H7 (cell line): ENCODE measurements around the gene PTGDS. TPM values are rescaled to one million over a fixed set of nuclear protein-coding genes. Genes with fewer than 3 reads are reported as not detected.

ENCODE experiments used
- DNase-seq: peaks from one replicate; pipeline ENCODE4 v3.0.0; 2012
- H3K27me3 ChIP-seq: 2 replicates; pipeline ENCODE4 v1.6.0; 2011; ENCODE audit warnings: mild to moderate bottlenecking, low read length; ENCODE audit not compliant: control insufficient read depth, insufficient read depth
- H3K36me3 ChIP-seq: replicated peaks from 2 replicates; pipeline ENCODE4 v1.5.1; 2011; ENCODE audit warnings: low read length; ENCODE audit not compliant: control insufficient read depth, insufficient read depth
- H3K4me3 ChIP-seq: 2 replicates; pipeline ENCODE4 v1.5.1; 2011; ENCODE audit warnings: low read depth, mild to moderate bottlenecking, control low read depth, low read length, moderate library complexity; ENCODE audit not compliant: insufficient read depth
- total RNA-seq: library from RNA; depleted of rRNA; stranded (reverse); fragments of >200 nt; shearing (Covaris generic); gene quantifications from 2 replicates; pipeline ENCODE4 v1.2.3, GENCODE V29; 2014

Gene PTGDS
- total RNA-seq, 1 experiment from 2014 or later = 2.0 TPM

DNA sequence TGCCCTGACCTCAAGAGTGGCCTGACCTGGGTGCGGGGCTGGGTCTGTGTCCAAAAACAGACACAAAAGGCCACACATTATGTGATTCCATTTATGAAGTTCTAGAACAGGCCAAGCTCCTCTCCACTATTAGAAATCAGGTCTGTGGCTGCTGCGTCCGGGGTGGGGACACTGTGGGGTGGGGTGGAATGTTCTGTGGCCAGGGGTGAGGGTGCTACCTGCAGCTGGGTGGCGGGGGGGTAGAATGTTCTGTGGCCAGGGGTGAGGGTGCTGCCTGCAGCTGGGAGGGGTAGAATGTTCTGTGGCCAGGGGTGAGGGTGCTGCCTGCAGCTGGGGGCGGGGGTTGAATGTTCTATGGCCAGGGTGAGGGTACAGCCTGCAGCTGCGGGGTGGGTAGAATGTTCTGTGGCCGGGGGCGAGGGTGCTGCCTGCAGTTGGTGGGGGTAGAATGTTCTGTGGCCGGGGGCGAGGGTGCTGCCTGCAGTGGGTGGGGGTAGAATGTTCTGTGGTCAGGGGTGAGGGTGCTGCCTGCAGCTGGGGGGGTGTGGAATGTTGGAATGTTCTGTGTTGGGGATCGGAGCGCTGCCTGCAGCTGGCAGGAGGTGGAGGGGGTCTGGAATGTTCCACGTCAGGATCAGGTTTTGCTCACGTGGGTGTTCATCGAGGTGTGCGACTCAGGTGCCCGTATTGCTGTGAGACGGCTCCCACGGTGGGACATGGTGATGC, 16.9 kb upstream of the PTGDS start:
- no peak for DNase-seq

DNA sequence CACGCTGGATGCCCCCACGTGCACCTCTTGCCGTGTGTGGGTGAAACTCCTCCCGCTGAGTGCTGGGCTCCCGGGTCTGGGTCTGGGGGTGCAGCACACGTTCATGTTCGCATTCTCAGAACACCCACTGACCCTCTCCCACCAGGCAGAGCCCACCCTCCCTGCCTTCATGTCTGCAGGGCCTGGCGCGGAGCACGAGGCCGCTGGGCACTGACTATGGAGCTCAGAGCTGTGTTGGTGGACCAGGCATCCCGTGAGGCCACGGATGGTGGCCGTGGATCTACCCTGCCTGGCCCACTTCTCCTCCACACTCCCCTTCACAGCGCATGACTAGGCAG, 16.4 kb upstream of the PTGDS start:
- Histone ChIP-seq H3K4me3 (no peak overlapping the region), H3K27me3 (no peaks in the 10 kb centered on the region), H3K36me3 (no peaks in the 10 kb centered on the region)
- no peak for DNase-seq

More for the DNA sequence above, 16.9 kb upstream of the PTGDS start:
- Histone ChIP-seq H3K36me3 (no peaks in the 10 kb centered on the region), H3K27me3 (no peaks in the 10 kb centered on the region), H3K4me3 (no peak overlapping the region)

GRCh38 chr9:136961279-136962065, 15.8 kb upstream of the PTGDS start:
- Histone ChIP-seq H3K27me3 (no peaks in the 10 kb centered on the region), H3K36me3 (no peaks in the 10 kb centered on the region), H3K4me3 (no peak overlapping the region)
- DNase-seq = no peak

GRCh38 chr9:136962163-136962562, 15.1 kb upstream of the PTGDS start:
- Histone ChIP-seq H3K36me3 (no peaks in the 10 kb centered on the region), H3K27me3 (no peaks in the 10 kb centered on the region), H3K4me3 (no peak overlapping the region)
- DNase-seq = no peak

DNA sequence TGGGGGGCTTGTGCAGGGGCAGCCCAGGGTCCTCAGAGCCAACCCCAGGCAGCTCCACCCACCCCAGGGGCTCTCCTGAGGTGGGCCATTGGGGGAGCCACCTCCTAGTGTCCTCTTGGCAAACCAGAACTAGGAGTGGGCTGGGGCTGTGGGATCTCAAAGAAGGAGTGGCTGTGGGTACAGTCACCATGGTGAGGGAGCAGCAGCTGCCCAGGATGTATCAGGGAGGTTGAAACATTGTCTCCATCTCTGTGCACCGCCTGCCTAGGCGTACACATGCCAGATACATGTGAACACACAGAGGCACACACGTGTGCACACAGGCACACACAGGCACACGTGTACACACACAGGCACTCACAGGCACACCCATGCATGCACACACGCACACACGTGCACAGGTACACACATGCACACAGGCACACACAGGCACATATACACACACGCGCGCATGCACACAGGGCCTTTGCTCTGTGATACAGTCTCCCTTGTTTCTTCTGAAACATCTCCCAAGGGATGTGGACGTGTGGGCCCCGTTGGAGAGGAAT, 14.5 kb upstream of the PTGDS start:
- DNase-seq = no peak
- H3K4me3 ChIP-seq = no peak overlapping the region
- H3K27me3 ChIP-seq = no peaks in the 10 kb centered on the region
- no peaks in the 10 kb centered on the region for H3K36me3 ChIP-seq

DNA sequence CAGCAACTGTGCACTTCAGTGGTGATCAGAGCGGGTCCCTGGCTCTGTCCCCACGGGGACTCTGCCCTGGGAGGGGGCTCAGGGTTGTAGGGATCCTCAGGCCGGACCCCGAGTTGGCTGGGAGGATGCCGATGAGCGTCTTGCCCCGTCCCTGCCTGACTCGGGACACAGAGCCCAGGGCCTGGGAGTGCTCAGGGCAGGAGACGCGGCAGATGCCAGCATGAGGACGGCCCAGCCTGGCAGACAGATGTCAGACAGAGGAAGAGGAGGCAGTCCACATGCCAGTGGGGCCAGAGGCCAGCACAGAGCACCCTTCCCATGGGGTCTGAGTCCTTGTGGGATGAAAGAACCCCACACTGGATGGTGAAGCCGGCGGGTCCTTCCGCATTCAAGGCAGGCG, 14.0 kb upstream of the PTGDS start:
- no peak for DNase-seq
- H3K27me3 ChIP-seq = no peaks in the 10 kb centered on the region
- no peaks in the 10 kb centered on the region for H3K36me3 ChIP-seq

DNA sequence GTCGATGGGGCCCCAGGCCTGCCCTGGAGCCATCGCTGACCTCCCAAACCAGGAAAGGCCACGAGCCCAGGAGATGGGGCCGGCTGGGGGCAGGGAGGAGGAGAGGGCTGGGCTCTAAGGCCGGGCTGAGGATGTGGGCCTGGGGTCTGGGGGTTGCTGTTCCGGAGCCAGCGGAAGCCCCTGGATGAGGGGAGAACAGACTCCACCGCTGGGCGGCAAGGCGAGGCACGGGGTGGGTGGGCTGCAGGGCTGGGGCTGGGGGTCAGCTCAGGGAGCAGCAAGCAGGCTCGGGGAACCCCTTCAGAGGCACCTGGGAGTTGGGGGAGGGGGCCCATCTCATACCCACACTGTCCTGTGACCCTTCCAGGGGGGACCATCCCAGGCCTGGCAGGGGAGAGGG, 13.6 kb upstream of the PTGDS start:
- no peak for DNase-seq

More for the DNA sequence above, 14.0 kb upstream of the PTGDS start:
- no peak overlapping the region for H3K4me3 ChIP-seq

DNA sequence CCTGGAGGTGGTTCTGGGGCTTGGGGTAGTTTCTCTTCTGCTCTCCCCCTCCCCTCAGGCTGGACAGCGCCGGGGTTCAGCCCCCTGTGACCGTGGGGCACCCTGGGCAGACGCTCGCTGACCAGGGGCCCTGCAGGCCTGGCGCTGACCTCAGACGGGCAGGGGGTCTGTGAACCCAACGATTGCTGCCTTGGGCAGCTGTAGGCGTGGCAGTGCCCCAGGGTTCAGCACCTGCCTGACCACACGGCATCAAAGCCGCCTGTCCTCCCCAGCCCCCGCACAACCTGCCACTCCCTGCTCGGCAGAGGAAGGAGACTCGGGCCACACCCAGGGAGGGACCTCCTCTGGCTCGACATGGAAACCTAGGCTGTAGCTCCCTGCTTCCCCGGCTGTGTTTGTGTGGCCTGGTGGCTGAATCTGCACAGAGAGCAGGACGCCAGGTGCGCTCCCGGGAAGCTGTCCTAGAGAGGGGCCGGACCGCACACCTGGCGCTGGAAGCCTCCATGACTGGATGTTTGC, 13.1 kb upstream of the PTGDS start:
- Histone ChIP-seq H3K27me3 (no peaks in the 10 kb centered on the region), H3K36me3 (no peaks in the 10 kb centered on the region), H3K4me3 (no peak overlapping the region)
- no peak for DNase-seq

More for the DNA sequence above, 13.6 kb upstream of the PTGDS start:
- Histone ChIP-seq H3K27me3 (no peaks in the 10 kb centered on the region), H3K36me3 (no peaks in the 10 kb centered on the region), H3K4me3 (no peak overlapping the region)

GRCh38 chr9:136964833-136965422, 12.4 kb upstream of the PTGDS start:
- H3K36me3 ChIP-seq = no peaks in the 10 kb centered on the region
- DNase-seq = no peak
- H3K4me3 ChIP-seq = no peak overlapping the region
- H3K27me3 ChIP-seq = no peaks in the 10 kb centered on the region

DNA sequence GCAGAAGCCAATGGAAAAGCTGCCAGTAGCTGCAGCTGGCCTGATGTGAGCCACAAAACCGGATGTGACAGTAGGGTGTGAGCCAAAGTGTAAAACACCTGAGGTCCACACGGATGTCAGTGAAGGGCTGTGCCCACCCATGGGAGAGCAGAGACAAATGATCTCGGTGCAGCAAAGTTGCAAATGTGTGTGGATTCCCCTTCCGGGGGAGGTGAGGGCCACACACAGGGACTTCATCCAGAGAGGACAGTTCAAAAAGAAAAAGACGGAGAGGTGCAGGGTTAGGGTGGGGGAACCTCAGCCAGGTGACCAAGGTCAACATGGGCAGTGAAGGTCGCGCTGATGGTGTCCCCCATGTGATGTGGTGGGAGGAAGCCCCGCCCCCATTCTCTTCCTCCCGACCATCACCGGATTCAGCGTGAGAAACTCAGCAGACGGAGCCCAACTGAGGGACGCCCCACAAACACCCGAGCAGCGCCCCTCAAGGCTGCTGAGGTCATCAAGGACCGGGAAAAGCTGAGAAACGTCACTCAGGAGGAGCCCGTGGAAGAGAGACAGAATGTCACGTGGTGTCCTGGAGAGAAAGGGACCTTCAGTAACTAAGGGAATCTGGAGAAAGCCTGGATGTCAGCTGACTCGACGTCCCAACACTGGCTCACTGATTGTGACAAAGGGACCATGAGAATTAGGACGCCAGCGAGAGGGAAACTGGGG, 11.4 kb upstream of the PTGDS start:
- Histone ChIP-seq H3K36me3 (no peaks in the 10 kb centered on the region), H3K27me3 (no peaks in the 10 kb centered on the region), H3K4me3 (no peak overlapping the region)
- no peak for DNase-seq

DNA sequence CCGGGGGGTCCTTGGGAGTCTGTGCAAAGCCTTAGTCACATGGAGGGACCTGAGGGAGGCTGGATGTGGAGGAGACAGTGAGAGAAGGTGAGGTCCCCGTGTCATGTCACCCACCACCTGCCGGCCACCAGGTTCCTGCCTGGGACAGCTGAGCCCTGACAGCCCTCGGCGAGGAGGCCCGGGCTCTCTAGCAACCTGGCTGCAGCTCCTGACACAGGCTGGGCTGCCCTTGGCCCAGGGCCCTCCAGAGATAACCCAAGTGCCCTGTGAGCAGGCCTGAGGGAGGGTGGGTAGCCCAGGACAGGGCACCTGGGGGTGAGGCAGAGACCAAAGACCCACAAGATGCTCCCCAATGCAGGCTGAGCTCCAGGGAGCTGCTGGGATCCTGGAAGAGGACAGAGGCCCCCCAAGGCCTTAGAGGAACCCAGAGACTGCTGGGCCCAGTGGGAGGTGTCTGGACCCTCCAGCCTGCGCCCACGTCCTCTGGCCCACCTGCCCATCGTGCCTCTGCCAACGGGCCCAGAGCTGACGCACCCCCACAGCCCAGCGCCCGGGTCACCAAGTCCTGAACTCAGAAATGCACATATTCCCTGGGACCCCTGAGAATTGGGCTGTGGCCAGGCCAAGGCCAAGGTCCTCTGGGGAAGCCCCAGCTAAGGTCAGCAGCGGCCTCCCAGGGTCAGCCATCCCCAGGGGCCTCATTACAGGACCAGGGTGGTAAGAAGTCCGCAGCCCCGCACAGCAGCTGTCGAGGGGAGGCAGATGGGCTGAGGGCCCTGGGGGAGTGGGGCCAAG, 8.8 kb upstream of the PTGDS start:
- H3K36me3 ChIP-seq = no peaks in the 10 kb centered on the region
- H3K4me3 ChIP-seq = no peak overlapping the region
- no peaks in the 10 kb centered on the region for H3K27me3 ChIP-seq
- no peak for DNase-seq

GRCh38 chr9:136969150-136969549, 8.2 kb upstream of the PTGDS start:
- no peak overlapping the region for H3K4me3 ChIP-seq
- no peaks in the 10 kb centered on the region for H3K27me3 ChIP-seq
- no peaks in the 10 kb centered on the region for H3K36me3 ChIP-seq
- no peak for DNase-seq

- DNase-seq = no peak
- no peaks in the 10 kb centered on the region for H3K36me3 ChIP-seq
- H3K27me3 ChIP-seq = no peaks in the 10 kb centered on the region
- H3K4me3 ChIP-seq = no peak overlapping the region
These were observed 7.5 kb upstream of the PTGDS start for GRCh38 chr9:136969774-136970173.

- DNase-seq = no peak
- H3K27me3 ChIP-seq = no peaks in the 10 kb centered on the region
- no peak overlapping the region for H3K4me3 ChIP-seq
- H3K36me3 ChIP-seq = no peaks in the 10 kb centered on the region
These were observed 6.9 kb upstream of the PTGDS start for GRCh38 chr9:136970361-136970760.
